SU-DHL-6 (cell line): ENCODE results near the gene RRAS2.

ENCODE experiments used
- H2AFZ ChIP-seq: fragments of 200-600 bp; sonication (generic); 2 replicates; pipeline ENCODE4 v1.6.1; 2014; ENCODE audit warnings: low read depth, mild to moderate bottlenecking, moderate library complexity, mixed read lengths, antibody characterized with exemption, low read length; ENCODE audit not compliant: severe bottlenecking
- H3F3A ChIP-seq: fragments of 200-600 bp; shearing (Covaris generic); 2 replicates; pipeline ENCODE4 v1.6.0; 2016; ENCODE audit warnings: antibody characterized with exemption, mild to moderate bottlenecking; ENCODE audit not compliant: insufficient read depth
- H3K27ac ChIP-seq: fragments of 200-600 bp; sonication (generic); 2 replicates; pipeline ENCODE4 v1.5.1; 2016; ENCODE audit warnings: low read depth, mild to moderate bottlenecking, low read length, moderate library complexity, mixed read lengths
- H3K27me3 ChIP-seq: fragments of 200-600 bp; sonication (generic), shearing (Covaris generic); 2 replicates; pipeline ENCODE4 v1.6.0; 2014; ENCODE audit warnings: mild to moderate bottlenecking, low read length
- H3K36me3 ChIP-seq: fragments of 200-600 bp; sonication (generic); 2 replicates; pipeline ENCODE4 v1.6.1; 2014; ENCODE audit warnings: mild to moderate bottlenecking, low read length, mixed read lengths
- H3K4me2 ChIP-seq: fragments of 300-600, 200-600 bp; shearing (Covaris generic), sonication (generic); 2 replicates; pipeline ENCODE4 v1.6.0; 2014; ENCODE audit warnings: low read length, low read depth, mild to moderate bottlenecking; ENCODE audit not compliant: poor library complexity, severe bottlenecking
- H3K4me3 ChIP-seq: fragments of 200-600 bp; sonication (generic); 2 replicates; pipeline ENCODE4 v1.5.1; 2014; ENCODE audit warnings: antibody characterized with exemption, low read length, mild to moderate bottlenecking, mixed read lengths; ENCODE audit not compliant: insufficient read depth, poor library complexity, severe bottlenecking
- H3K79me2 ChIP-seq: fragments of 200-600 bp; sonication (generic); 2 replicates; pipeline ENCODE4 v1.6.1; 2014; ENCODE audit warnings: mild to moderate bottlenecking, low read length, moderate library complexity; ENCODE audit not compliant: insufficient read depth
- H3K9ac ChIP-seq: fragments of 200-600 bp; sonication (generic); 2 replicates; pipeline ENCODE4 v1.7.0; 2014; ENCODE audit warnings: mild to moderate bottlenecking, low read length
- H3K9me2 ChIP-seq: fragments of 200-600 bp; sonication (generic); replicated peaks from 2 replicates; pipeline ENCODE4 v1.6.1; 2014; ENCODE audit warnings: low read length; ENCODE audit not compliant: insufficient read depth
- H3K9me3 ChIP-seq: fragments of 200-600 bp; sonication (generic); 2 replicates; pipeline ENCODE4 v1.6.1; 2014; ENCODE audit warnings: low read length, mixed read lengths; ENCODE audit not compliant: insufficient read depth
- H4K20me1 ChIP-seq: fragments of 200-600 bp; sonication (generic); 2 replicates; pipeline ENCODE4 v1.6.1; 2014; ENCODE audit warnings: low read depth, mild to moderate bottlenecking, antibody characterized with exemption, low read length, moderate library complexity, mixed read lengths
- CTCF ChIP-seq: fragments of 200-600 bp; sonication (generic); IDR thresholded peaks from one replicate; pipeline ENCODE4 v1.5.1; 2017; ENCODE audit warnings: antibody characterized with exemption, mild to moderate bottlenecking, low read length, moderate library complexity; ENCODE audit not compliant: insufficient read depth, poor library complexity, severe bottlenecking
- EZH2phosphoT487 ChIP-seq: fragments of 200-600 bp; sonication (generic), shearing (Covaris generic); conservative IDR thresholded peaks from 2 replicates; pipeline ENCODE4 v1.6.1; 2018; ENCODE audit warnings: mild to moderate bottlenecking, antibody characterized with exemption, low read length, moderate library complexity, mixed read lengths

RRAS2 gene

GRCh38 chr11:14399087-14399486, 40.1 kb upstream of the RRAS2 start:
- Histone ChIP-seq H3K79me2 (no peaks in the 10 kb centered on the region), H3K27me3 (no peaks in the 10 kb centered on the region), H4K20me1 (no peaks in the 10 kb centered on the region), H3K4me2 (no peak overlapping the region), H3K9ac (no peak overlapping the region), H3K9me2 (no peaks in the 10 kb centered on the region), H2AFZ (no peak overlapping the region), H3K36me3 (no peaks in the 10 kb centered on the region), H3K4me3 (no peak overlapping the region), H3K27ac (no peak overlapping the region), H3F3A (no peaks in the 10 kb centered on the region), H3K9me3 (no peaks in the 10 kb centered on the region)
- TF ChIP-seq EZH2phosphoT487 (no peak), CTCF (no peak)

DNA sequence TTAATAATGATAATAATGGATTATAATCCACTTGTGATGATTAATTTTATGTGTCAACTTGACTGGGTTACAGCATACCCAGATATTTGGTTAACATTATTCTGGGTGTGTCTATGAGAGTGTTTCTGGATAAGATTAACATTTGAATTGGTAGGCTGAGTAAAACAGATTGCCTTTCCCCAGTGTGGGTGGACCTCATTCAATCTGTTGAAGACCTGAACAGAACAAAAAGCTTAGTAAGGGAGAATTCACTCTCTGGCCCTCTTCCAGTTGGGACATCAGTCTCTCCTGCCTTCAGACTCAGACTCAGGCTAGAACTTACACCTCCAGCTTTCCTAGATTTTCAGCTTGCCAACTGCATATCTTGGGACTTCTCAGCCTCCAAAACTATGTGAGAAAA, 37.3 kb upstream of the RRAS2 start:
- Histone ChIP-seq H3K79me2 (no peaks in the 10 kb centered on the region), H3K36me3 (no peaks in the 10 kb centered on the region), H2AFZ (no peak overlapping the region), H3K9me2 (no peaks in the 10 kb centered on the region), H3K4me3 (no peak overlapping the region), H3K27ac (no peak overlapping the region), H3K9ac (no peak overlapping the region), H3K4me2 (no peak overlapping the region), H4K20me1 (no peaks in the 10 kb centered on the region), H3K9me3 (no peaks in the 10 kb centered on the region), H3F3A (no peaks in the 10 kb centered on the region), H3K27me3 (no peaks in the 10 kb centered on the region)
- TF ChIP-seq CTCF (no peak), EZH2phosphoT487 (no peak)

GRCh38 chr11:14393889-14394288, 34.9 kb upstream of the RRAS2 start:
- no peak overlapping the region for H3K4me2 ChIP-seq
- no peaks in the 10 kb centered on the region for H3K36me3 ChIP-seq
- no peak overlapping the region for H3K27ac ChIP-seq
- no peaks in the 10 kb centered on the region for H4K20me1 ChIP-seq
- TF ChIP-seq CTCF (no peak), EZH2phosphoT487 (no peak)
- H3F3A ChIP-seq: no peaks in the 10 kb centered on the region
- H3K4me3 ChIP-seq: no peak overlapping the region
- H3K27me3 ChIP-seq: no peaks in the 10 kb centered on the region
- H3K9ac ChIP-seq: no peak overlapping the region
- no peaks in the 10 kb centered on the region for H3K9me3 ChIP-seq
- no peaks in the 10 kb centered on the region for H3K9me2 ChIP-seq
- no peak overlapping the region for H2AFZ ChIP-seq
- no peaks in the 10 kb centered on the region for H3K79me2 ChIP-seq

DNA sequence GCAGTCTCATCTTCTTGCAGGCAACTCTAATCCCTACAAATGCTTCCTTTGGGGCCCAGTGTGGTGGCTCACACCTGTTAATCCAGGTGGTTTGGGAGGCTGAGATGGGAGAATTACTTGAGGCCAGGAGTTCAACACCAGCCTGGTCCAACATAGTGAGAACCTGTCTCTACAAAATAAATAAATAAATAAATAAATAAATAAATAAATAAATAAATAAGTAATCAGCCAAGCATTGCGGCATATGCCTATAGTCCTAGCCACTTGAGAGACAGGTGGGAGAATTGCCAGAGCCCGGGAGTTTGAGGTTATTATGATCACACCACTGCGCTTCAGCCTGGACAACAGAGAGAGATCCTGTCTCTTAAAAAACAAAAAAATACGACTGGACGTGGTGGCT, 34.1 kb upstream of the RRAS2 start:
- no peaks in the 10 kb centered on the region for H3K9me3 ChIP-seq
- TF ChIP-seq EZH2phosphoT487 (no peak), CTCF (no peak)

More for the DNA sequence above, 34.1 kb upstream of the RRAS2 start:
- Histone ChIP-seq H3K9ac (no peak overlapping the region), H3K27ac (no peak overlapping the region), H2AFZ (no peak overlapping the region), H3K36me3 (no peaks in the 10 kb centered on the region), H3K9me2 (no peaks in the 10 kb centered on the region), H4K20me1 (no peaks in the 10 kb centered on the region), H3K79me2 (no peaks in the 10 kb centered on the region), H3K4me2 (no peak overlapping the region), H3K4me3 (no peak overlapping the region), H3F3A (no peaks in the 10 kb centered on the region), H3K27me3 (no peaks in the 10 kb centered on the region)
